Upper lobe of left lung (tissue), 4 donors: ENCODE results near the gene ESRRG.

Source experiments
- EP300 ChIP-seq, 4 donors: sonication (generic); formaldehyde crosslinking; IDR thresholded peaks; one replicate each; pipeline ENCODE4 v1.5.1; 2017; ENCODE audit warnings: antibody characterized with exemption in 4 of 4, control low read depth in 2 of 4
- POLR2A ChIP-seq, 4 donors: fragments of 450-650 bp; IDR thresholded peaks; one replicate each; pipeline ENCODE4 v1.5.1; 2016 to 2017; ENCODE audit warnings: antibody characterized with exemption in 4 of 4, mild to moderate bottlenecking in 2 of 4
- TF ChIP-seq, protein P1 (sequence below), 6 experiments: fragments of 450-650 bp in 4 of 6; fragments of 200-600 bp in 2 of 6; sonication (generic) in 2 of 6; IDR thresholded peaks; one replicate each; pipeline ENCODE4 v1.5.1; 2016 to 2019; ENCODE audit warnings: antibody characterized with exemption in 6 of 6

DNA sequence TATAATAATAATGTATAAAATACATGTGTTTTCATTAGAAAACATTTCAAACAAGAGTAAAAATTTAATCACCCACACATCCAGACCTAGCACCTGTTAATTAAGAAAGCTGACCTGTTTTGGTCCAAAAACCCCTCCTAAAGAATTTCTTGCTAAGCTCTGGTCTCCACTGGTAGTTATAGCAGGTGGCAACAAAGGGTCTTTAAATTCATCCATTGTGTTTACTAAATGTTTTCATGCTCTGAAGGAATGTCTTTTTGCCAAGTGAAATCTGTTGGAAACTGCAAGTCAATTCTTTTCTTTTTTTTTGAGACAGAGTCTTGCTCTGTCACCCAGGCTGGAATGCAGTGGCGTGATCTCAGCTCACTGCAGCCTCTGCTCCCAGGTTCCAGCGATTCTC lies 141.1 kb downstream of the ESRRG start:
- TF ChIP-seq, protein P1, sequence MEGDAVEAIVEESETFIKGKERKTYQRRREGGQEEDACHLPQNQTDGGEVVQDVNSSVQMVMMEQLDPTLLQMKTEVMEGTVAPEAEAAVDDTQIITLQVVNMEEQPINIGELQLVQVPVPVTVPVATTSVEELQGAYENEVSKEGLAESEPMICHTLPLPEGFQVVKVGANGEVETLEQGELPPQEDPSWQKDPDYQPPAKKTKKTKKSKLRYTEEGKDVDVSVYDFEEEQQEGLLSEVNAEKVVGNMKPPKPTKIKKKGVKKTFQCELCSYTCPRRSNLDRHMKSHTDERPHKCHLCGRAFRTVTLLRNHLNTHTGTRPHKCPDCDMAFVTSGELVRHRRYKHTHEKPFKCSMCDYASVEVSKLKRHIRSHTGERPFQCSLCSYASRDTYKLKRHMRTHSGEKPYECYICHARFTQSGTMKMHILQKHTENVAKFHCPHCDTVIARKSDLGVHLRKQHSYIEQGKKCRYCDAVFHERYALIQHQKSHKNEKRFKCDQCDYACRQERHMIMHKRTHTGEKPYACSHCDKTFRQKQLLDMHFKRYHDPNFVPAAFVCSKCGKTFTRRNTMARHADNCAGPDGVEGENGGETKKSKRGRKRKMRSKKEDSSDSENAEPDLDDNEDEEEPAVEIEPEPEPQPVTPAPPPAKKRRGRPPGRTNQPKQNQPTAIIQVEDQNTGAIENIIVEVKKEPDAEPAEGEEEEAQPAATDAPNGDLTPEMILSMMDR (IDR thresholded peaks at IDR 0.05), result no peak
- TF ChIP-seq POLR2A (IDR thresholded peaks at IDR 0.05) (no peak), EP300 (IDR thresholded peaks at IDR 0.05) (no peak)
